ENCODE measurements around the gene FOXP2.

GRCh38 chr7:114670676-114671075, 256.1 kb downstream of the FOXP2 start:
- no peak for TF ChIP-seq ATF7-NPFF (CRISPR knock-in tag; IDR thresholded peaks at IDR 0.05; ENCODE audit: low read depth)
- no peak for TF ChIP-seq TCF7L2 (IDR thresholded peaks at IDR 0.05; ENCODE audit: low read depth, low read length)
- no peak for TF ChIP-seq GATAD2A (CRISPR knock-in tag; IDR thresholded peaks at IDR 0.05)
